Activated naive CD4-positive, alpha-beta T cell (primary cell): ENCODE measurements around the gene RHOC.

Experiments
- DNase-seq, 4 experiments: peaks; one replicate each; lab custom pipeline; 2025; lab: John Stamatoyannopoulos, UW

The RHOC gene

GRCh38 chr1:112678605-112679004 is 28.3 kb downstream of the RHOC start:
- DNase-seq = no peak

- no peak for DNase-seq
Measured at GRCh38 chr1:112677501-112677900, 29.4 kb downstream of the RHOC start.

GRCh38 chr1:112676543-112676942 is 30.4 kb downstream of the RHOC start:
- DNase-seq = no peak

- DNase-seq = no peak
Measured at GRCh38 chr1:112675728-112676381, 31.1 kb downstream of the RHOC start.

- peak in 1 of 4 experiments; percentile 49 for DNase-seq
Measured at GRCh38 chr1:112674986-112675727, 31.8 kb downstream of the RHOC start.

GRCh38 chr1:112674440-112674985 is 32.4 kb downstream of the RHOC start, which contains the start of gene MOV10:
TSS of gene MOV10 (plus strand) at chr1:112674659. CDS start at chr1:112674913, 254 bp downstream.
- DNase-seq = peak in 2 of 4 experiments; percentile 35 to 50

GRCh38 chr1:112673592-112674439 is 33.1 kb downstream of the RHOC start:
- no peak for DNase-seq

GRCh38 chr1:112672842-112673241 is 34.1 kb downstream of the RHOC start:
- DNase-seq = no peak

GRCh38 chr1:112672009-112672408 is 34.9 kb downstream of the RHOC start:
- DNase-seq = no peak

- DNase-seq = no peak
Measured at GRCh38 chr1:112666946-112667345, 40.0 kb downstream of the RHOC start.

- DNase-seq = no peak
Measured at GRCh38 chr1:112665857-112666256, 41.1 kb downstream of the RHOC start.

- DNase-seq = no peak
Measured at GRCh38 chr1:112651205-112651604, 55.7 kb downstream of the RHOC start.
